Testis (tissue), 2 donors: ENCODE data around the gene C16orf92.
"Not testable (repeated sequence)": the region's sequence is repeated elsewhere in the genome, so short reads cannot be mapped to it uniquely, and the experiment has no call there.

Experiments used
- CTCF ChIP-seq, 3 experiments: fragments of 450-650 bp in 2 of 3; fragments of 200-600 bp in 1 of 3; sonication (generic) in 1 of 3; IDR thresholded peaks; one replicate each; pipeline ENCODE4 v1.5.1; 2016 to 2019; ENCODE audit warnings: antibody characterized with exemption in 3 of 3, mild to moderate bottlenecking in 2 of 3, moderate library complexity in 1 of 3
- POLR2A ChIP-seq: fragments of 450-650 bp; IDR thresholded peaks from one replicate; pipeline ENCODE4 v1.6.1; 2017; ENCODE audit warnings: antibody characterized with exemption, mild to moderate bottlenecking, moderate library complexity

- not testable (repeated sequence) for TF ChIP-seq POLR2A; CTCF (IDR thresholded peaks at IDR 0.05)
These were observed 7.5 kb upstream of the C16orf92 start for GRCh38 chr16:30015450-30015849.
